ENCODE data around the gene TJP3. TPM values are rescaled to one million over a fixed set of nuclear protein-coding genes. Genes with fewer than 3 reads are reported as not detected.

Gene TJP3
- polyA plus RNA-seq, 1 donor from 2014 or later, result 4.9 TPM

DNA sequence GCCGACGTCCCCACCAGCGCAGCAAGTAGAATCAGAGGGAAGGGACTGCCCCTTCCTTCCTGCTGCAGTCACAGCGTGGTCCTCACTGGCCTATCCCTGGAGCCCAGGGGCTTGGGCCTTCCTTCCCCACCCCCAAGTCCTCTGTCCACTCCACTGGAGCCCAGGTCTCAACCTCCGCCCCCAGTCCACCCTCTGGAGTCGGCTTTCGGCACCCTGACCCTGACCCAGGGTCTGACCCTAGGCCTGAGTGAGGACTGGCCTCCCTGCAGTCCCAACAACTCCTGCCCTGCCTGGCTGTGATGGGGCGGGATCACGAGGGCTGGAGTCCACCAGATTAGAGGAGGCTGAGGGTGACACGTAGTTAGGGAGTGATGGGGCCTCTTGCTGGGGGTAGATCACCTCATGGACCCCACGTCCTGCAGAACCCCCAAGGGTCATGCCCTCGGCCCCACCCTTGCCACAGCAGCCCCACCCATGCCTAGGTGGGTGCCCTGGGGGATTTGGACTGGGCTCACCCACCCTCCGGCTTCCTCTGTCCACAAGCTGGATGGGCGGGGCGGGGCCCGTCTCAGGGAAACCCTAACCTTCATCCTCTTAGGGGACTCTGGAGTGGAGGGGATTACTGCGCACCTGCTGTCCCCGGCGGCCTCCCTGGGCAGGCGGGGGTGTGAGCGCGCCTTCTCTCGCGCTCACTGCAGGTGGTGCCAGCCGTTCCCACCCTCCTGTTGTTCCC, 60.0 kb downstream of the TJP3 start:
- H3K27me3 Mint-ChIP-seq, result no peaks in the 10 kb centered on the region
- H3K27ac Mint-ChIP-seq, result no peak overlapping the region

GRCh38 chr19:3768748-3769099, 60.5 kb downstream of the TJP3 start:
- Mint-ChIP-seq H3K27ac (no peak overlapping the region), H3K4me3 (no peak overlapping the region), H3K27me3 (no peaks in the 10 kb centered on the region), H3K9me3 (no peaks in the 10 kb centered on the region), H3K4me1 (peaks cover 0 to 6% (median 3%) of the 10 kb centered on the region in 3 donors), H3K36me3 (peaks cover 3% of the 10 kb centered on the region)

More for the DNA sequence above, 60.0 kb downstream of the TJP3 start:
- Mint-ChIP-seq H3K4me3 (peak overlapping the region in 1 of 4 donors; percentile 23), H3K36me3 (peaks cover 3% of the 10 kb centered on the region), H3K4me1 (peaks cover 0 to 7% (median 5%) of the 10 kb centered on the region in 3 donors), H3K9me3 (no peaks in the 10 kb centered on the region)

DNA sequence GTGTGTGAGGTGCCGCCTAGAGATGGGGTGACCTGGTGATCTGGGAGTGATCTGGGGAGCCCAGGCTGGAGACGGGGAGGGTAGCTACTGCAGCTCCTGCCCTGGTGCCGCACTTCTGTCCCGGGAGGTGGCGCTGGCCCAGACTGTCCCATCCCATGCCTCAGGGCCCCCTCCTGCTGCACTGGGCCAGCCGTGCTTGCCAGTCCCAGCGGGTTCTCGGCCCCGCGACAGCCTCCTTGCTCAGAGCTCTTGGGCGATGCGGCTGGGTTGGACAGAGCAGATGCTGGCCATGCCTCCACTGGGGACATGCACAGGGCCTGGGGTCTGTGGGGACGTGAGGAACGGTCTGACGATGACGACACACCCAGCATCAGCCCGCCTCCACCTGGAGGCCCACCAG, 61.3 kb downstream of the TJP3 start:
- Mint-ChIP-seq H3K4me3 (no peak overlapping the region), H3K27me3 (no peaks in the 10 kb centered on the region), H3K9me3 (no peaks in the 10 kb centered on the region), H3K36me3 (peaks cover 3% of the 10 kb centered on the region), H3K27ac (no peak overlapping the region), H3K4me1 (peaks cover 0 to 9% (median 3%) of the 10 kb centered on the region in 3 donors)

GRCh38 chr19:3770136-3770999, 62.2 kb downstream of the TJP3 start:
- no peaks in the 10 kb centered on the region for H3K27me3 Mint-ChIP-seq
- peaks cover 3% of the 10 kb centered on the region for H3K36me3 Mint-ChIP-seq
- H3K4me1 Mint-ChIP-seq, result peaks cover 0 to 10% (median 3%) of the 10 kb centered on the region in 3 donors
- no peak overlapping the region for H3K4me3 Mint-ChIP-seq
- peak overlapping the region in 1 of 3 donors; percentile 7 for H3K27ac Mint-ChIP-seq
- H3K9me3 Mint-ChIP-seq, result no peaks in the 10 kb centered on the region

DNA sequence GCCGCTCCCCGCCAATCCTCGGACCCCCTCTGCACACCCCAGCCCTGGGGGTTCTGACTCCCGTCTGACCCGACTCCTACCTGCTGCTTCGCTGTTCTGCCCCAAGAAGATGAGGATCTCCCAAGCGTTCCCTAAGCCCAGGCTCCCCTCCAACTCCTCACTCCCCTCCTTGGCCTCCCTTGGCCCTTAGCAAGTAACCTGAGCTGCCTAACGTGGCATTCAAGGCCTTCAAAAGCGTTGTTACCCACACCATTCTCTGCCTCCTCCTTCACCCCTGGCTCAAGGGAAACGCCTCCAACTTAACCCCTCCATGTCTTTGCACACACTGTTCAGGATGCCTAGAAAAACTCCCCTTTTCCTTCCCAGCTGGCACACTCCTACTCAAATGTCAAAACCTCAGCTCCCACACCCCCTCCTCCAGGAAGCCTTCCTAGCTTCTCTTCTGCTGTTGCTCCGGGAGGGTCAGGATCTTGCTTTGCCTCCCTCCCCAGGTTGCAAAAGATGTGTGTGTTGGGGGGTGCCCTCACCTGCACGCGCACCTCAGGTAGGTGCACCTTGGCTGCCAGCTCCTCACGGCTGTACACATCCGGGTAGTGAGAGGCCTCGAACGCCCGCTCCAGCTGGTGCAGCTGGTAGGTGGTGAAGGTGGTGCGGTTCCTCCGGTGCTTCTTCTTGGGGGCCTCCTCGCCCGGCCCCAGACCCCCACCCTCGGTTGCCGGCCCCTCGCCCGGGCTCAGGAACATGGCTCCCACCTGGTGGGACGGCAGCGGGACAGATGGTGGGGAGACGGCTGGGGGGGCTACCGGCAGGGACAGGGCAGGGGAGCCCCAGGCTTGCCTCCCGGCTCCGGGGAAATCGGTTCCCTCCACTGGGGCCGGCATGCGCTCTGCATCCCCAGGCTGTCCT, 63.1 kb downstream of the TJP3 start:
- peaks cover 3% of the 10 kb centered on the region for H3K36me3 Mint-ChIP-seq
- peaks cover 0 to 10% (median 3%) of the 10 kb centered on the region in 3 donors for H3K4me1 Mint-ChIP-seq
- H3K27ac Mint-ChIP-seq, result peak overlapping the region in 2 of 3 donors; percentile 64 to 65

DNA sequence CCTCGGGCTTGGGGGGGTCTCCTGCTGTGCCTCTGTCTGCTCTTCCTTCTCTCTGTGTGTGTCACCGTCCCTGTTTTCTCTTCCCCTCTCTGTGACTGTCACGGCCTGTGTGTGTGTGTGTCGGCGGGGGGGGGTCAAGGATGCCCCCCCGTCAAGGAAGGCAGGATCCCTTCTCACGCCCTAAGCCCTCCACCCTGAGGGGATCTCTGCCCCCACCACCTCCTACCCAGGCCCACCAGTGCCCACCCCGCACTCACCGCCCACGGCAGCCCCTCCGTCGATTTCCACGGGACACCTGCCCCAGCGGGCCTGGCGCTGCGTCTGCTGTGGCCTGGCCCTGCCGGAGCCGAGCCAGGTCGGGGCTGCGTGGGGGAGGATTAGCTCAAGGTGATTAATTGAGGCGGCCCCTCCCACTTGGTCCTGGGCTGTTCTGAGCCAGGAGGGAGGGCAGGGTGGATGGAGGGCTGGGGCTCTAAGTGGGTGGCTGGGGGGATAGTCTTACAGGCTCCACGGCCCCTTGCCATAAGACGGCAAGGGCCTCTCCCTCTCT, 63.8 kb downstream of the TJP3 start, which contains the start of gene RAX2:
Gene RAX2 (minus strand): TSS at position 323 of the 550 bp plus-strand sequence. CDS start 486 bp downstream, outside the sequence.
- Mint-ChIP-seq H3K9me3 (no peaks in the 10 kb centered on the region), H3K4me1 (peaks cover 0 to 5% (median 0%) of the 10 kb centered on the region in 3 donors), H3K4me3 (peak within 1 kb of the TSS in 2 of 4 donors; percentile 46 to 47), H3K36me3 (peaks cover 3% of the 10 kb centered on the region), H3K27me3 (no peaks in the 10 kb centered on the region), H3K27ac (peak within 1 kb of the TSS in 2 of 3 donors; percentile 64 to 65)

More for the DNA sequence above, 63.1 kb downstream of the TJP3 start:
- Mint-ChIP-seq H3K4me3 (peak overlapping the region in 1 of 4 donors; percentile 46), H3K27me3 (no peaks in the 10 kb centered on the region), H3K9me3 (no peaks in the 10 kb centered on the region)

GRCh38 chr19:3773814-3774515, 65.8 kb downstream of the TJP3 start:
- peak overlapping the region in 1 of 4 donors; percentile 58 for H3K4me3 Mint-ChIP-seq
- peak overlapping the region in 1 of 3 donors; percentile 18 for H3K27ac Mint-ChIP-seq
- no peaks in the 10 kb centered on the region for H3K27me3 Mint-ChIP-seq
- no peaks in the 10 kb centered on the region for H3K9me3 Mint-ChIP-seq
- peaks cover under 1% of the 10 kb centered on the region for H3K36me3 Mint-ChIP-seq
- peaks cover 0 to 5% (median 0%) of the 10 kb centered on the region in 3 donors for H3K4me1 Mint-ChIP-seq

GRCh38 chr19:3774621-3775373, 66.6 kb downstream of the TJP3 start:
- H3K4me1 Mint-ChIP-seq, result peaks cover 0 to 5% (median 0%) of the 10 kb centered on the region in 3 donors
- no peaks in the 10 kb centered on the region for H3K36me3 Mint-ChIP-seq
- H3K27me3 Mint-ChIP-seq, result no peaks in the 10 kb centered on the region
- no peak overlapping the region for H3K4me3 Mint-ChIP-seq
- no peak overlapping the region for H3K27ac Mint-ChIP-seq
- no peaks in the 10 kb centered on the region for H3K9me3 Mint-ChIP-seq

DNA sequence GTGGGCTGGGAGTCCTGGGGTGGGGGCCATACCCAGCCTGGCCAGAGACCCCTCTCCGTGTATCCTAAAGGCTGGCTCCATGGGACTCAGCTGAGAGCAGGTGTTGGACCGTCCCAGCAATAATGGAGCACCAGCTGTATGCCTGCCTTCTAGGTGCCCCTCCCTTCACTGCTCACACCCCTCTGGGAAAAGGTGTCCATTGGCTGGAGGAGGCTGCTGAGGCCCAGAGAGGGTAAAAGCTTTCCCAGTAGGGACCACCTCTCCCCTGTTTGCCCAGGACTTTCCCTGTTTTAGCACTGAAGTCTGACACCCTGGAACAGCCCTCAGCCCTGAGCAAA, 67.2 kb downstream of the TJP3 start:
- Mint-ChIP-seq H3K4me1 (peaks cover 0 to 5% (median 0%) of the 10 kb centered on the region in 3 donors), H3K27ac (no peak overlapping the region), H3K27me3 (no peaks in the 10 kb centered on the region), H3K36me3 (no peaks in the 10 kb centered on the region), H3K4me3 (no peak overlapping the region), H3K9me3 (no peaks in the 10 kb centered on the region)

GRCh38 chr19:3775831-3776230, 67.6 kb downstream of the TJP3 start:
- Mint-ChIP-seq H3K4me3 (no peak overlapping the region), H3K4me1 (peaks cover 0 to 5% (median 0%) of the 10 kb centered on the region in 3 donors), H3K36me3 (no peaks in the 10 kb centered on the region), H3K27me3 (no peaks in the 10 kb centered on the region), H3K9me3 (no peaks in the 10 kb centered on the region), H3K27ac (no peak overlapping the region)

GRCh38 chr19:3776479-3777040, 68.4 kb downstream of the TJP3 start:
- Mint-ChIP-seq H3K4me3 (no peak overlapping the region), H3K4me1 (peaks cover 0 to 7% (median 0%) of the 10 kb centered on the region in 3 donors), H3K27me3 (no peaks in the 10 kb centered on the region), H3K27ac (peak overlapping the region in 1 of 3 donors; percentile 35), H3K36me3 (no peaks in the 10 kb centered on the region), H3K9me3 (peaks cover 0 to 4% (median 2%) of the 10 kb centered on the region in 3 donors)

DNA sequence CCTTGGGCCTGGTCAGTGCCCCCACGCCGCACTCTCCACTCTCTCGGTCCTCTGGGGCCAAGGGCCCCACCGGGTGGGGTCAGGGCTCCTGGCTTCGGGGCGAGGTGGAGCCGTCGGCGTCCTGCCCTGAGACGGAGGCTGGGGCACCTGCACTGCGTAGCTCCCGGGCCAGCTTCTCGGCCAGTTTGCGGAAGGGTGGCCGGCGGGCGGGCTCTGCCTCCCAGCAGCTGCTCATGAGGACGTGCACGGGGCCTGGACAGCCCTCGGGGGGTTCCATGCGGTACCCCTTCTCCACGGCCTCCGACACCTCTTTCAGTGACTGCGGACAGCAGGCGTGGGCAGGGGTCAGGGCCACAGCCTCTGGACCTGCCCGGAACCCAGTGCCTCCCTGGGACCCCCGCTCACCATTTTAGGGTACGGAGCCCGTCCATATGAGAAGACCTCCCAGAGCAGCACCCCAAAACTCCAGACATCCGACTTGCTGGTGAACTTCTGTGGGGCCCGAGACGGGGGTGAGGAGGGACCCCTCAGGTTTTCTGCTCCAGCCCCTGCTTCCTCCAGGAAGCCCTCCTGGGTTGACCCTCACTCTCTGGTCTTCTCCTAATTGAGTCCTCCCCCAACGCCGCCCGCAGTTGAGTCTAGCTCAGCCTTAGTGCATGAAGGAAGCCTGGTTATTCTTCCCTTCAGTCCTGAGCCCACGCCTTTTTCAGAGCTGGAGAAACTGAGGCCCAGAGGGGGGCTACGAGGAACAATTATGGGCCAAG, 70.1 kb downstream of the TJP3 start:
- no peaks in the 10 kb centered on the region for H3K27me3 Mint-ChIP-seq
- peaks cover 0 to 11% (median 10%) of the 10 kb centered on the region in 3 donors for H3K9me3 Mint-ChIP-seq
- H3K4me3 Mint-ChIP-seq, result no peak overlapping the region
- H3K27ac Mint-ChIP-seq, result no peak overlapping the region
- H3K36me3 Mint-ChIP-seq, result peaks cover 4% of the 10 kb centered on the region
- peaks cover 0 to 7% (median 0%) of the 10 kb centered on the region in 3 donors for H3K4me1 Mint-ChIP-seq

Data from IgD-negative memory B cell (primary cell).